Measurements from ENCODE around the gene FAAH2. TPM values are rescaled to one million over a fixed set of nuclear protein-coding genes. Genes with fewer than 3 reads are reported as not detected.
"Not testable (repeated sequence)": the region's sequence is repeated elsewhere in the genome, so short reads cannot be mapped to it uniquely, and the experiment has no call there.

The FAAH2 gene
- total and polyA plus RNA-seq, 9 donors, result 0.29 to 34.7 (median 1.2) TPM

- Histone ChIP-seq H3K4me3 (no peak overlapping the region), H3K4me1 (ENCODE audit: insufficient read depth) (no peaks in the 10 kb centered on the region), H3K27ac (no peak overlapping the region), H3K9me3 (no peaks in the 10 kb centered on the region), H3K36me3 (no peaks in the 10 kb centered on the region), H3K27me3 (no peaks in the 10 kb centered on the region)
- TF ChIP-seq POLR2A (IDR thresholded peaks at IDR 0.05) (no peak), CTCF (IDR thresholded peaks at IDR 0.05) (no peak), EP300 (IDR thresholded peaks at IDR 0.05) (no peak)
- WGBS, 3 donors, result 64 to 69% (median 68%) methylated on average over 4 of the region's 4 CpGs
- intact Hi-C loops (cut with DNase I), result no loop called here
- DNase-seq, result no peak
Measured at GRCh38 chrX:57366430-57366829, 79.9 kb downstream of the FAAH2 start.

GRCh38 chrX:57367649-57368048, 81.1 kb downstream of the FAAH2 start:
- no peaks in the 10 kb centered on the region for H3K9me3 ChIP-seq

GRCh38 chrX:57368158-57368557, 81.7 kb downstream of the FAAH2 start:
- no peak overlapping the region for H3K4me3 ChIP-seq
- TF ChIP-seq EP300 (IDR thresholded peaks at IDR 0.05), result no peak
- TF ChIP-seq POLR2A (IDR thresholded peaks at IDR 0.05), result no peak
- DNase-seq, result no peak
- intact Hi-C loops (cut with DNase I), result no loop called here
- WGBS, 3 donors, result 56 to 69% (median 56%) methylated on average over 1 of the region's 1 CpG
- H3K27ac ChIP-seq, result no peak overlapping the region
- no peaks in the 10 kb centered on the region for H3K9me3 ChIP-seq
- no peaks in the 10 kb centered on the region for H3K27me3 ChIP-seq
- H3K4me1 ChIP-seq (ENCODE audit: insufficient read depth), result no peaks in the 10 kb centered on the region
- no peaks in the 10 kb centered on the region for H3K36me3 ChIP-seq

More at GRCh38 chrX:57367649-57368048, 81.1 kb downstream of the FAAH2 start:
- WGBS, 3 donors, result 0 to 21% (median 11%) methylated on average over 1 of the region's 1 CpG
- intact Hi-C loops (cut with DNase I), result no loop called here
- H3K36me3 ChIP-seq, result no peaks in the 10 kb centered on the region
- no peak for DNase-seq
- TF ChIP-seq CTCF (IDR thresholded peaks at IDR 0.05) (no peak), EP300 (IDR thresholded peaks at IDR 0.05) (no peak), POLR2A (IDR thresholded peaks at IDR 0.05) (no peak)
- H3K27me3 ChIP-seq, result no peaks in the 10 kb centered on the region
- no peaks in the 10 kb centered on the region for H3K4me1 ChIP-seq (ENCODE audit: insufficient read depth)
- no peak overlapping the region for H3K4me3 ChIP-seq
- no peak overlapping the region for H3K27ac ChIP-seq

GRCh38 chrX:57379296-57379695, 92.8 kb downstream of the FAAH2 start:
- H3K27me3 ChIP-seq, result no peaks in the 10 kb centered on the region
- TF ChIP-seq CTCF (IDR thresholded peaks at IDR 0.05), result no peak
- TF ChIP-seq POLR2A (IDR thresholded peaks at IDR 0.05), result no peak
- no peak for TF ChIP-seq EP300 (IDR thresholded peaks at IDR 0.05)
- no peak overlapping the region for H3K27ac ChIP-seq
- intact Hi-C loops (cut with DNase I), result no loop called here
- H3K9me3 ChIP-seq, result no peaks in the 10 kb centered on the region
- no peak for DNase-seq
- no peaks in the 10 kb centered on the region for H3K4me1 ChIP-seq (ENCODE audit: insufficient read depth)
- no peaks in the 10 kb centered on the region for H3K36me3 ChIP-seq
- no peak overlapping the region for H3K4me3 ChIP-seq
- WGBS, 3 donors, result 73 to 76% (median 75%) methylated on average over 4 of the region's 4 CpGs

- intact Hi-C loops (cut with DNase I), result no loop called here
- no peaks in the 10 kb centered on the region for H3K9me3 ChIP-seq
- no peak for TF ChIP-seq EP300 (IDR thresholded peaks at IDR 0.05)
- no peak for TF ChIP-seq CTCF (IDR thresholded peaks at IDR 0.05)
- TF ChIP-seq POLR2A (IDR thresholded peaks at IDR 0.05), result no peak
- WGBS, 3 donors, result 77 to 81% (median 80%) methylated on average over 3 of the region's 3 CpGs
- DNase-seq, result no peak
- H3K4me3 ChIP-seq, result no peak overlapping the region
- H3K27me3 ChIP-seq, result no peaks in the 10 kb centered on the region
- no peaks in the 10 kb centered on the region for H3K36me3 ChIP-seq
- no peak overlapping the region for H3K27ac ChIP-seq
- no peaks in the 10 kb centered on the region for H3K4me1 ChIP-seq (ENCODE audit: insufficient read depth)
Measured at GRCh38 chrX:57380026-57380796, 93.7 kb downstream of the FAAH2 start.

- H3K36me3 ChIP-seq; H3K4me1 ChIP-seq (ENCODE audit: insufficient read depth); H3K27me3 ChIP-seq; intact Hi-C loops (cut with DNase I); H3K4me3 ChIP-seq; H3K27ac ChIP-seq; H3K9me3 ChIP-seq; DNase-seq: not testable (repeated sequence)
- WGBS, 3 donors, result 73 to 89% (median 81%) methylated on average over 7 of the region's 7 CpGs
Measured at GRCh38 chrX:57394162-57394561, 107.7 kb downstream of the FAAH2 start.

- DNase-seq; H3K27me3 ChIP-seq; H3K4me1 ChIP-seq (ENCODE audit: insufficient read depth); H3K36me3 ChIP-seq; H3K9me3 ChIP-seq; H3K27ac ChIP-seq; H3K4me3 ChIP-seq: not testable (repeated sequence)
- intact Hi-C loops (cut with DNase I), result loop anchor here in 1 of 4 donors (10.0 kb wide), 1 partner anchor 58 kb away; no protein-coding TSS in a partner anchor
- WGBS, 3 donors, result 65 to 68% (median 66%) methylated on average over 5 of the region's 5 CpGs
Measured at GRCh38 chrX:57403191-57403590, 116.7 kb downstream of the FAAH2 start.

All from ovary (tissue), 9 donors.